ENCODE data around the gene GRID1. TPM values are rescaled to one million over a fixed set of nuclear protein-coding genes. Genes with fewer than 3 reads are reported as not detected.

Gene GRID1
- total RNA-seq, 1 experiment from 2014 or later = not detected

- ChIA-PET POLR2A (ENCODE audit: unreplicated experiment) (no interaction called here), CTCF (no interaction called here)
- Histone ChIP-seq H3K27ac (no peak overlapping the region), H3K9me2 (ENCODE audit: insufficient read depth) (no peaks in the 10 kb centered on the region), H3K4me2 (no peak overlapping the region), H3K27me3 (ENCODE audit: insufficient read depth, low read depth) (peaks cover 13% of the 10 kb centered on the region; the same call in 1 of the 2 replicates), H2AFZ (no peak overlapping the region), H3K36me3 (ENCODE audit: low read depth) (no peaks in the 10 kb centered on the region), H3K4me3 (no peak overlapping the region), H3F3A (ENCODE audit: insufficient read depth, low read depth) (no peaks in the 10 kb centered on the region), H3K4me1 (replicated peaks; ENCODE audit: insufficient read depth) (no peaks in the 10 kb centered on the region), H3K9me3 (ENCODE audit: insufficient read depth, low read depth) (no peaks in the 10 kb centered on the region), H3K79me2 (ENCODE audit: low read depth) (no peaks in the 10 kb centered on the region), H4K20me1 (ENCODE audit: insufficient read depth) (no peaks in the 10 kb centered on the region)
- no peak for TF ChIP-seq CTCF (conservative IDR thresholded peaks at IDR 0.05)
- intact Hi-C loops (cut with micrococcal nuclease; ENCODE audit: unreplicated experiment) = no loop called here
- BruUV-seq (replicated peaks) = no TSS peak
- no peak for DNase-seq
These were observed 218.5 kb downstream of the GRID1 start for GRCh38 chr10:86148117-86148516.

- intact Hi-C loops (cut with micrococcal nuclease; ENCODE audit: unreplicated experiment) = no loop called here
- no peak for TF ChIP-seq CTCF (conservative IDR thresholded peaks at IDR 0.05)
- TF ChIP-seq EZH2 (IDR thresholded peaks at IDR 0.05; ENCODE audit: low read depth) = no peak
- Histone ChIP-seq H3F3A (ENCODE audit: insufficient read depth, low read depth) (no peaks in the 10 kb centered on the region), H3K36me3 (ENCODE audit: low read depth) (no peaks in the 10 kb centered on the region), H3K9me3 (ENCODE audit: insufficient read depth, low read depth) (no peaks in the 10 kb centered on the region), H4K20me1 (ENCODE audit: insufficient read depth) (no peaks in the 10 kb centered on the region), H3K4me3 (no peak overlapping the region), H3K4me2 (no peak overlapping the region), H3K4me1 (replicated peaks; ENCODE audit: insufficient read depth) (no peaks in the 10 kb centered on the region), H3K27ac (no peak overlapping the region), H3K27me3 (ENCODE audit: insufficient read depth, low read depth) (peaks cover 16% of the 10 kb centered on the region; the same call in 1 of the 2 replicates), H3K9me2 (ENCODE audit: insufficient read depth) (no peaks in the 10 kb centered on the region), H2AFZ (no peak overlapping the region), H3K79me2 (ENCODE audit: low read depth) (no peaks in the 10 kb centered on the region)
- DNase-seq = no peak
- ChIA-PET POLR2A (ENCODE audit: unreplicated experiment) (no interaction called here), CTCF (no interaction called here)
- no TSS peak for BruUV-seq (replicated peaks)
These were observed 222.3 kb downstream of the GRID1 start for GRCh38 chr10:86144301-86144700.

- Histone ChIP-seq H3K9me2 (ENCODE audit: insufficient read depth) (no peaks in the 10 kb centered on the region), H3K27me3 (ENCODE audit: insufficient read depth, low read depth) (peaks cover 18% of the 10 kb centered on the region; the same call in 1 of the 2 replicates), H2AFZ (no peak overlapping the region), H3K27ac (no peak overlapping the region), H4K20me1 (ENCODE audit: insufficient read depth) (no peaks in the 10 kb centered on the region), H3F3A (ENCODE audit: insufficient read depth, low read depth) (no peaks in the 10 kb centered on the region), H3K4me2 (no peak overlapping the region), H3K36me3 (ENCODE audit: low read depth) (no peaks in the 10 kb centered on the region), H3K9me3 (ENCODE audit: insufficient read depth, low read depth) (no peaks in the 10 kb centered on the region), H3K4me1 (replicated peaks; ENCODE audit: insufficient read depth) (no peaks in the 10 kb centered on the region), H3K4me3 (no peak overlapping the region), H3K79me2 (ENCODE audit: low read depth) (no peaks in the 10 kb centered on the region)
- BruUV-seq (replicated peaks) = no TSS peak
- intact Hi-C loops (cut with micrococcal nuclease; ENCODE audit: unreplicated experiment) = no loop called here
- POLR2A ChIA-PET (ENCODE audit: unreplicated experiment) = no interaction called here
- no peak for TF ChIP-seq EZH2 (IDR thresholded peaks at IDR 0.05; ENCODE audit: low read depth)
- TF ChIP-seq CTCF (conservative IDR thresholded peaks at IDR 0.05) = no peak
- no peak for DNase-seq
- CTCF ChIA-PET = interaction anchor here (0.5 kb wide), 1 partner anchor 41 kb away, joined by 13 read pairs; no protein-coding TSS in a partner anchor
These were observed 224.7 kb downstream of the GRID1 start for GRCh38 chr10:86141896-86142295.
